Measurements from ENCODE around the gene RALGAPA1. TPM values are rescaled to one million over a fixed set of nuclear protein-coding genes. Genes with fewer than 3 reads are reported as not detected.
"Not testable (repeated sequence)": the region's sequence is repeated elsewhere in the genome, so short reads cannot be mapped to it uniquely, and the experiment has no call there.

The RALGAPA1 gene
- total and polyA plus RNA-seq, 8 donors: 6.0 to 482 (median 128) TPM

DNA sequence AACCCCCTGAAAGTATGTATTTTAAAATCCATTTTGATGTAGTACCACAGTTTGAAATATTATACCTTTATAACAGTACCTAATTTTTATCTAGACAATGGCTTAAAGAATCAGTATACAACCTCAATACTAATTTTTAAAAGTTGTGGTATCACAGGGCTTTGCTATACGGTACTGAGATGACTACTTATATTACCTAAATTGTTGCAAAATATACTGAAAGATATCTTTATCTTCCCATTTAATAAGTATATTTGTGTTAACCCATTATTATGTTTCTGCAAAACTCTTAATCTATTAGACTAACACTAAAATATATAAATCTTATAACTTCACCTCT is 67.1 kb downstream of the RALGAPA1 start:
- Histone ChIP-seq H3K4me3 (no peak overlapping the region), H3K27ac (no peak overlapping the region), H3K9me3 (no peaks in the 10 kb centered on the region), H3K36me3 (peaks cover 6 to 75% (median 62%) of the 10 kb centered on the region in 4 donors), H3K27me3 (no peaks in the 10 kb centered on the region), H3K4me1 (peaks cover 0 to 1% (median 0%) of the 10 kb centered on the region in 4 donors)
- WGBS, 5 donors: 77 to 96% (median 89%) methylated on average over 1 of the region's 1 CpG
- DNase-seq: no peak
- TF ChIP-seq POLR2A (IDR thresholded peaks at IDR 0.05) (no peak), POLR2AphosphoS5 (IDR thresholded peaks at IDR 0.05) (no peak), EP300 (IDR thresholded peaks at IDR 0.05) (no peak)
- TF ChIP-seq, protein P1, sequence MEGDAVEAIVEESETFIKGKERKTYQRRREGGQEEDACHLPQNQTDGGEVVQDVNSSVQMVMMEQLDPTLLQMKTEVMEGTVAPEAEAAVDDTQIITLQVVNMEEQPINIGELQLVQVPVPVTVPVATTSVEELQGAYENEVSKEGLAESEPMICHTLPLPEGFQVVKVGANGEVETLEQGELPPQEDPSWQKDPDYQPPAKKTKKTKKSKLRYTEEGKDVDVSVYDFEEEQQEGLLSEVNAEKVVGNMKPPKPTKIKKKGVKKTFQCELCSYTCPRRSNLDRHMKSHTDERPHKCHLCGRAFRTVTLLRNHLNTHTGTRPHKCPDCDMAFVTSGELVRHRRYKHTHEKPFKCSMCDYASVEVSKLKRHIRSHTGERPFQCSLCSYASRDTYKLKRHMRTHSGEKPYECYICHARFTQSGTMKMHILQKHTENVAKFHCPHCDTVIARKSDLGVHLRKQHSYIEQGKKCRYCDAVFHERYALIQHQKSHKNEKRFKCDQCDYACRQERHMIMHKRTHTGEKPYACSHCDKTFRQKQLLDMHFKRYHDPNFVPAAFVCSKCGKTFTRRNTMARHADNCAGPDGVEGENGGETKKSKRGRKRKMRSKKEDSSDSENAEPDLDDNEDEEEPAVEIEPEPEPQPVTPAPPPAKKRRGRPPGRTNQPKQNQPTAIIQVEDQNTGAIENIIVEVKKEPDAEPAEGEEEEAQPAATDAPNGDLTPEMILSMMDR (IDR thresholded peaks at IDR 0.05): no peak
- intact Hi-C loops (cut with DNase I; ENCODE audit: low total_unique reads): no loop called here

DNA sequence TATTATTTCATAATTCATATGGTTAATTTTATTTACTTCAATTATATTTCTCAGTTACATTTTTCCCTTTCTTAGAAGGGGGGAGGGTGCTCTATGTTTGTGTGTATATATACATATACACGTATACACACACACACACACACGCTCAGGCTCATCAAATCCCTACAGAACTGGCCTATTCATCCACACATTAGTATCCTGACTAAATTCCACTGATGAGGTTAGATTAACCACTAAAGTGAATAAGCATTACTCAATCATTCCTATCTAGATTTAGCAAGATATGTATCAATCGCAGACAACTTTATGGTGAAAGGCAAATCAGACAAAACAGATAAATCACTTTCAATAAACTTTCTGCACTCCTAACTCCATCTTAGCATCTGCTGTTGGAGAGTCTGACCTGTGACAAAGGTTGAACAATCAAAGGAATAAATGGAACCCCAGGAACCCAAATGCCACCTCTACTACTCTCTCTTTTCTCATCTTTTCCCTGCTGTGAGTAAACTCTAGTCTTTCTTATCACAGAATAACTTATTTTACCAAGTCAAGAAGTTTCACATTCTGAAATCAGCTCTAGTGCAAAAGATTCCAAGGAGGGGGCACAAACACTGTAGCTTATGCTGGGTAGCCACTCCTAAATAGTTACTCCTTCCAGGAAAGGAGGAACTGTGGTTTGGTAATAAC is 67.6 kb downstream of the RALGAPA1 start:
- no peaks in the 10 kb centered on the region for H3K4me1 ChIP-seq
- H3K9me3 ChIP-seq: no peaks in the 10 kb centered on the region
- H3K27me3 ChIP-seq: no peaks in the 10 kb centered on the region
- 92 to 96% (median 94%) methylated on average over 3 of the region's 3 CpGs for WGBS, 5 donors
- H3K4me3 ChIP-seq: no peak overlapping the region
- TF ChIP-seq, protein P1 (IDR thresholded peaks at IDR 0.05): no peak
- TF ChIP-seq EP300 (IDR thresholded peaks at IDR 0.05) (no peak), POLR2AphosphoS5 (IDR thresholded peaks at IDR 0.05) (no peak), POLR2A (IDR thresholded peaks at IDR 0.05) (no peak)
- DNase-seq: no peak
- no peak overlapping the region for H3K27ac ChIP-seq
- peaks cover 6 to 80% (median 64%) of the 10 kb centered on the region in 4 donors for H3K36me3 ChIP-seq
- intact Hi-C loops (cut with DNase I; ENCODE audit: low total_unique reads): no loop called here

DNA sequence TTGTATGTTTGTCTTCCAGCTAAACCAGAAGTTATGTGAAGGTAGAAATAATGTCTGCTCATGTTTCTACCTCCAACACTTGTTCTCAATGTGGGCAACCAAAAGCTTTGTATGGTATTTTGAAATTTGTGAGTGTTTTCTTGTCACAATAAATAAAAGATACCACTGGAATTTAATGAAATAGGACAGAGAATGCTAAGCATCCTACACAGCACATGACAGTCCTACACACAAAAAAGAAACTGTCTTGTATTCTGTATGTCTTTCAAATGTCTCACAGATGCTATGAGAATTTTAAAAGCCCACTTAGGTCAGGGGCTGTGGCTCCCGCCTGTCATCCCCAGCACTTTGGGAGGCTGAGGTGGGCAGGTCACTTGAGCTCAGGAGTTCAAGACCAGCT is 68.9 kb downstream of the RALGAPA1 start:
- Histone ChIP-seq H3K36me3 (peaks cover 7 to 80% (median 67%) of the 10 kb centered on the region in 4 donors), H3K27me3 (no peaks in the 10 kb centered on the region), H3K27ac (no peak overlapping the region), H3K4me1 (no peaks in the 10 kb centered on the region), H3K9me3 (no peaks in the 10 kb centered on the region), H3K4me3 (no peak overlapping the region)
- no peak for DNase-seq
- TF ChIP-seq POLR2A (IDR thresholded peaks at IDR 0.05) (no peak), EP300 (IDR thresholded peaks at IDR 0.05) (no peak), POLR2AphosphoS5 (IDR thresholded peaks at IDR 0.05) (no peak)
- TF ChIP-seq, protein P1 (IDR thresholded peaks at IDR 0.05): no peak
- intact Hi-C loops (cut with DNase I; ENCODE audit: low total_unique reads): no loop called here
- WGBS, 5 donors: 87 to 100% (median 92%) methylated on average over 1 of the region's 1 CpG

DNA sequence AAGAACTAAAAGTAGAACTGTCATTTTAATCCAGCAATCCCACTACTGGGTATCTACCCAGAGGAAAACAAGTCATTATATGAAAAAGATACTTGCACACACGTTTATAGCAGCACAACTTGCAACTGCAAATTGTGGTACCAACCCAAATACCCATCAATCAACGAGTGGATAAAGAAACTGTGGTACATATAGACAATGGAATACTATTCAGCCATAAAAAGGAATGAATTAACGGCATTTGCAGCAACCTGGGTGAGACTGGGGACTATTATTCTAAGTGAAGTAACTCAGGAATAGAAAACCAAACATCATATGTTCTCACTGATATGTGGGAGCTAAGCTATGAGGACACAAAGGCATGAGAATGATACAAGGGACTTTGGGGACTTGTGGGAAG is 73.9 kb downstream of the RALGAPA1 start:
- H3K27ac ChIP-seq; H3K27me3 ChIP-seq; intact Hi-C loops (cut with DNase I; ENCODE audit: low total_unique reads); H3K4me1 ChIP-seq; H3K9me3 ChIP-seq; H3K4me3 ChIP-seq; DNase-seq: not testable (repeated sequence)
- peaks cover 11 to 75% (median 56%) of the 10 kb centered on the region in 4 donors for H3K36me3 ChIP-seq
- WGBS, 5 donors: 91 to 96% (median 95%) methylated on average over 3 of the region's 3 CpGs

DNA sequence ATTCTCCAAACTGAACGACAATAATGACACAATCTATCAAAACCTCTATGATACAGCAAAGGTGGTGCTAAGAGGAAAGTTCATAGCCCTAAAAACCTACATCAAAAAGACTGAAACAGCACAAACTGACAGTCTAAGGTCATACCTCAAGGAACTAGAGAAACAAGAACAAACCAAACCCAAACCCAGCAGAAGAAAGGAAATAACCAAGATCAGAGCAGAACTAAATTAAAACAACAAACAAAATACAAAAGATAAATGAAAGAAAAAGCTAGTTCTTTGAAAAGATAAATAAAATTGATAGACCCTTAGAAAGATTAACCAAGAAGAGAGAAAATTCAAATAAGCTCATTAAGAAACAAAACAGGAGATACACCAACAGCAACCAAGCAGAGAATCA is 75.6 kb downstream of the RALGAPA1 start:
- H3K27me3 ChIP-seq; H3K27ac ChIP-seq; H3K4me3 ChIP-seq; DNase-seq; H3K9me3 ChIP-seq; intact Hi-C loops (cut with DNase I; ENCODE audit: low total_unique reads); H3K4me1 ChIP-seq: not testable (repeated sequence)
- 86 to 100% (median 94%) methylated on average over 1 of the region's 1 CpG for WGBS, 5 donors
- peaks cover 11 to 69% (median 61%) of the 10 kb centered on the region in 4 donors for H3K36me3 ChIP-seq

All from stomach (tissue), 9 donors.